Ovary (tissue), 9 donors: ENCODE measurements around the gene SYNDIG1. TPM values are rescaled to one million over a fixed set of nuclear protein-coding genes. Genes with fewer than 3 reads are reported as not detected.

Experiments
- DNase-seq, 5 donors: peaks; one replicate each; pipeline ENCODE4 v3.0.0-alpha.2; 2019 to 2020
- H3K27ac ChIP-seq, 2 donors: fragments of 200-600 bp; one replicate each; pipeline versions ENCODE4 v1.5.1 to v1.8.0; 2019 to 2022
- H3K27me3 ChIP-seq: fragments of 200-600 bp; one replicate; pipeline ENCODE4 v1.8.0; 2022
- H3K36me3 ChIP-seq: fragments of 200-600 bp; sonication (generic); one replicate; pipeline ENCODE4 v1.5.1; 2019
- H3K4me1 ChIP-seq: one replicate; pipeline ENCODE4 v1.8.1; 2013; ENCODE audit warnings: mild to moderate bottlenecking, moderate library complexity; ENCODE audit not compliant: insufficient read depth
- H3K4me3 ChIP-seq: fragments of 200-600 bp; sonication (generic); one replicate; pipeline ENCODE4 v1.5.1; 2017
- H3K9me3 ChIP-seq, 2 donors: fragments of 200-600 bp in 1 of 2; sonication (generic) in 1 of 2; one replicate each; pipeline versions ENCODE4 v1.5.1 to v1.8.1; 2013 to 2019; ENCODE audit warnings: mild to moderate bottlenecking in 1 of 2, moderate library complexity in 1 of 2
- EP300 ChIP-seq: sonication (generic); formaldehyde crosslinking; IDR thresholded peaks from one replicate; pipeline ENCODE4 v1.6.1; 2017; ENCODE audit warnings: antibody characterized with exemption
- POLR2A ChIP-seq: fragments of 450-650 bp; IDR thresholded peaks from one replicate; pipeline ENCODE4 v1.6.1; 2017; ENCODE audit warnings: antibody characterized with exemption, mild to moderate bottlenecking, moderate library complexity
- WGBS, 3 donors: extraction: QIAGEN DNeasy Blood & Tissue Kit in 1 of 3; methylation state at CpG; one replicate each; pipeline versions ENCODE4 v1.1.5 to v1.1.7; 2013 to 2017; 5-methylcytosine and 5-hydroxymethylcytosine counted together
- intact Hi-C, 4 donors: fragments of 100-400 bp; cut with DNase I; formaldehyde crosslinking; loops; one replicate each; pipeline versions ENCODE4 v1.11.0 to v1.15.1; 2022 to 2023
- polyA plus RNA-seq, 2 donors: library from polyadenylated mRNA; stranded (reverse); fragments of 200-250 nt in 1 of 2; fragments of 350-450 nt in 1 of 2; fragmentation: Illumina TruSeq in 1 of 2; extraction: RNeasy Lipid Tissue Mini Kit (QIAGEN cat#74804) in 1 of 2; gene quantifications; one replicate each; pipeline ENCODE4 v1.2.3, GENCODE V29; 2013 to 2014
- total RNA-seq, 7 donors: library from RNA; depleted of rRNA in 2 of 7; stranded (reverse); fragments of >200 nt in 2 of 7; fragmentation: NEBNext Ultra II Directional in 3 of 7; extraction: Animal tissue kit (Norgen Biotek cat#: 25700) in 3 of 7; gene quantifications; one replicate each; pipeline versions ENCODE4 v1.1.0 to v1.2.4, GENCODE V29; 2016 to 2023
- TF ChIP-seq, protein P1 (sequence below), 3 donors: fragments of 450-650 bp in 2 of 3; fragments of 200-600 bp in 1 of 3; IDR thresholded peaks; one replicate each; pipeline versions ENCODE4 v1.5.1 to v1.8.0; 2016 to 2022; ENCODE audit warnings: antibody characterized with exemption in 3 of 3, mild to moderate bottlenecking in 1 of 3
- donor health status: DM: no; HTN: no; CAD: no; lungs with moderate emphysema.
- donor health status: DM: no; HTN: no; CAD: no.
- donor health status: Bipolar disorder and iron deficiency.
- donor health status: DM: yes; HTN: yes; CAD: no.
- donor health status: DM: no; HTN: no; CAD: no.
- donor health status: DM: yes; HTN: yes; CAD: no.

The SYNDIG1 gene
- total and polyA plus RNA-seq, 9 donors = 0.10 to 6.8 (median 1.1) TPM; not detected in 1

DNA sequence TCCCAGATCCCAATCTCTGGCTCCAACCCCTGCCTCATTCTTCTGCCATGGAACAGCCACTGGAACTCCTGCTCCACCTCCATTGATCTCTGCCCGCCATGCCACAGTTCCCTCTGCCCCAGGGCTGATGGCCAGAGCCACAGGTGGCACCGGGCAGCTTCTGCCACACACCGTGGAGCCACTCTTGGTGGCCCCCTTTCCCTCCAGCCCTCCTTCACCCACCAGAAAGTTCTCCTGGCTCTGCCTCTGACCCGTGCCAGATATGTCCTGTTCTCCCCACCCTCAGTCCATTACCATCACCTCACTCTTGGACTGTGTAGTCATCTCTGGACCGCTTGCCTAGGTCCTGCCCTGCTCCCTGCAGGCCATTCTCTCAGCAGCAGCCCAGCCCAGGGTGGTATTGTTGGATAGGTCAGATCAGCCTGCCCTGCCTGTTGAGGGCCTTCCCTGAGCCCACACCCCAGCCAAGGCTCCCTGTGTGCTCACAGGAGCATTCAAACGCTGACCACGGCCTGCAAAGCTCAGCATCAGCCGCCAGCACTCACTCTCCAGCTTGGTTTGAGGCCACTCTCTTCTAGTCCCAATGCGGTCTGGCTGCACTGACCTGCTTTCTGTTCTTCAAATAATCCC, 16.8 kb upstream of the SYNDIG1 start:
- intact Hi-C loops = no loop called here
- Histone ChIP-seq H3K36me3 (no peaks in the 10 kb centered on the region), H3K9me3 (no peaks in the 10 kb centered on the region), H3K4me1 (no peaks in the 10 kb centered on the region), H3K27me3 (no peaks in the 10 kb centered on the region), H3K4me3 (no peak overlapping the region), H3K27ac (no peak overlapping the region)
- 87 to 90% (median 89%) methylated on average over 9 of the region's 9 CpGs for WGBS, 3 donors
- DNase-seq = no peak
- no peak for TF ChIP-seq POLR2A
- TF ChIP-seq, protein P1, sequence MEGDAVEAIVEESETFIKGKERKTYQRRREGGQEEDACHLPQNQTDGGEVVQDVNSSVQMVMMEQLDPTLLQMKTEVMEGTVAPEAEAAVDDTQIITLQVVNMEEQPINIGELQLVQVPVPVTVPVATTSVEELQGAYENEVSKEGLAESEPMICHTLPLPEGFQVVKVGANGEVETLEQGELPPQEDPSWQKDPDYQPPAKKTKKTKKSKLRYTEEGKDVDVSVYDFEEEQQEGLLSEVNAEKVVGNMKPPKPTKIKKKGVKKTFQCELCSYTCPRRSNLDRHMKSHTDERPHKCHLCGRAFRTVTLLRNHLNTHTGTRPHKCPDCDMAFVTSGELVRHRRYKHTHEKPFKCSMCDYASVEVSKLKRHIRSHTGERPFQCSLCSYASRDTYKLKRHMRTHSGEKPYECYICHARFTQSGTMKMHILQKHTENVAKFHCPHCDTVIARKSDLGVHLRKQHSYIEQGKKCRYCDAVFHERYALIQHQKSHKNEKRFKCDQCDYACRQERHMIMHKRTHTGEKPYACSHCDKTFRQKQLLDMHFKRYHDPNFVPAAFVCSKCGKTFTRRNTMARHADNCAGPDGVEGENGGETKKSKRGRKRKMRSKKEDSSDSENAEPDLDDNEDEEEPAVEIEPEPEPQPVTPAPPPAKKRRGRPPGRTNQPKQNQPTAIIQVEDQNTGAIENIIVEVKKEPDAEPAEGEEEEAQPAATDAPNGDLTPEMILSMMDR (IDR thresholded peaks at IDR 0.05) = no peak
- no peak for TF ChIP-seq EP300

- H3K27ac ChIP-seq = no peak overlapping the region
- DNase-seq = no peak
- H3K36me3 ChIP-seq = no peaks in the 10 kb centered on the region
- no peak overlapping the region for H3K4me3 ChIP-seq
- intact Hi-C loops = no loop called here
- no peaks in the 10 kb centered on the region for H3K9me3 ChIP-seq
- H3K27me3 ChIP-seq = no peaks in the 10 kb centered on the region
- 42 to 57% (median 50%) methylated on average over 2 of the region's 2 CpGs for WGBS, 3 donors
- no peaks in the 10 kb centered on the region for H3K4me1 ChIP-seq
- TF ChIP-seq EP300 = no peak
- TF ChIP-seq POLR2A = no peak
- TF ChIP-seq, protein P1 (IDR thresholded peaks at IDR 0.05) = no peak
Measured at GRCh38 chr20:24453869-24454268, 15.6 kb upstream of the SYNDIG1 start.

DNA sequence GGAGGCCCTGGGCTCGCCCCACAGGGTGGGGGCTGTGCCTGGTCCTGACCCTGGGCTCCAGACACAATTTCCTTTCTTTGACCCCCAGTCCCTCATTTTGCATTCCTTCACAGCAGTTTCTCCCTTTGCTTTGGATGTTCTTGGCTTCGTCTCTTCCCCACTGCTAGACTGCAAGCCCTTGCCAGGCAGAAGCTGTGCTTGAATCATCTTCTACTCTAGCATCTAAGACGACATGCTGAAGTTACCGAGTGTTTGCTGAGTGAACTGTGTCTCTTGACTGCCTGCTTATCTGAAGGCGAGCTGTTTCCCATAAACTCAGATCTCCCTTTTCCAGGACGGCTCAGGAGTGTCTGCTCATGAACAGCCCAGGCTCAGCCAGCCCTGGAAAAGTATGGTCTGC, 14.3 kb upstream of the SYNDIG1 start:
- Histone ChIP-seq H3K36me3 (no peaks in the 10 kb centered on the region), H3K4me3 (no peak overlapping the region), H3K9me3 (no peaks in the 10 kb centered on the region), H3K27me3 (no peaks in the 10 kb centered on the region), H3K27ac (no peak overlapping the region), H3K4me1 (no peaks in the 10 kb centered on the region)
- 50 to 56% (median 52%) methylated on average over 6 of the region's 6 CpGs for WGBS, 3 donors
- no peak for DNase-seq
- no peak for TF ChIP-seq EP300
- TF ChIP-seq, protein P1 (IDR thresholded peaks at IDR 0.05) = no peak
- TF ChIP-seq POLR2A = no peak
- intact Hi-C loops = no loop called here

GRCh38 chr20:24456398-24456781, 13.0 kb upstream of the SYNDIG1 start:
- H3K36me3 ChIP-seq = no peaks in the 10 kb centered on the region
- H3K9me3 ChIP-seq = no peaks in the 10 kb centered on the region
- no peaks in the 10 kb centered on the region for H3K4me1 ChIP-seq
- H3K27me3 ChIP-seq = no peaks in the 10 kb centered on the region
- WGBS, 3 donors = 69 to 78% (median 78%) methylated on average over 3 of the region's 3 CpGs
- no peak for DNase-seq
- H3K27ac ChIP-seq = no peak overlapping the region
- no peak overlapping the region for H3K4me3 ChIP-seq
- intact Hi-C loops = no loop called here
- TF ChIP-seq, protein P1 (IDR thresholded peaks at IDR 0.05) = no peak
